Camera-type eye (tissue), 1 donor: ENCODE data around the gene DCK. TPM values are rescaled to one million over a fixed set of nuclear protein-coding genes. Genes with fewer than 3 reads are reported as not detected.

Source experiments
- total RNA-seq: library from RNA; depleted of rRNA; stranded (reverse); fragments of >200 nt; gene quantifications from one replicate; pipeline ENCODE4 v1.2.3, GENCODE V29; 2014

The DCK gene
- 37.0 TPM for total RNA-seq

GRCh38 chr4:70993181-70994068 lies at the start of gene DCK:
TSS of gene DCK (plus strand) at chr4:70993649. CDS start at chr4:70993836, 187 bp downstream.

Other genes starting within 250 kb of the DCK start
- gene GRSF1, start 153.8 kb upstream of the DCK start, total RNA-seq = 80.8 TPM
- 45.1 TPM for gene MOB1B, start 91.3 kb upstream of the DCK start, total RNA-seq